Caki2 (cell line): Measurements from ENCODE around the gene KIF7. TPM values are rescaled to one million over a fixed set of nuclear protein-coding genes. Genes with fewer than 3 reads are reported as not detected.
"Not testable (repeated sequence)": the region's sequence is repeated elsewhere in the genome, so short reads cannot be mapped to it uniquely, and the experiment has no call there.

Experiments
- DNase-seq: peaks from one replicate; pipeline ENCODE4 v3.0.0-alpha.2; 2015; ENCODE audit warnings: low read depth
- in situ Hi-C: cut with HindIII; loops from 2 replicates; pipeline ENCODE4 v1.10.0; 2016; ENCODE audit warnings: low sequenced_read_pairs, low pct_unique_long_range_greater_than_20kb, mixed read lengths
- total RNA-seq: library from RNA; depleted of rRNA; stranded (reverse); fragments of >200 nt; shearing (Covaris generic); gene quantifications from 2 replicates; pipeline ENCODE4 v1.2.3, GENCODE V29; 2014; ENCODE audit warnings: low replicate concordance; rRNA removed

KIF7 gene, protein sequence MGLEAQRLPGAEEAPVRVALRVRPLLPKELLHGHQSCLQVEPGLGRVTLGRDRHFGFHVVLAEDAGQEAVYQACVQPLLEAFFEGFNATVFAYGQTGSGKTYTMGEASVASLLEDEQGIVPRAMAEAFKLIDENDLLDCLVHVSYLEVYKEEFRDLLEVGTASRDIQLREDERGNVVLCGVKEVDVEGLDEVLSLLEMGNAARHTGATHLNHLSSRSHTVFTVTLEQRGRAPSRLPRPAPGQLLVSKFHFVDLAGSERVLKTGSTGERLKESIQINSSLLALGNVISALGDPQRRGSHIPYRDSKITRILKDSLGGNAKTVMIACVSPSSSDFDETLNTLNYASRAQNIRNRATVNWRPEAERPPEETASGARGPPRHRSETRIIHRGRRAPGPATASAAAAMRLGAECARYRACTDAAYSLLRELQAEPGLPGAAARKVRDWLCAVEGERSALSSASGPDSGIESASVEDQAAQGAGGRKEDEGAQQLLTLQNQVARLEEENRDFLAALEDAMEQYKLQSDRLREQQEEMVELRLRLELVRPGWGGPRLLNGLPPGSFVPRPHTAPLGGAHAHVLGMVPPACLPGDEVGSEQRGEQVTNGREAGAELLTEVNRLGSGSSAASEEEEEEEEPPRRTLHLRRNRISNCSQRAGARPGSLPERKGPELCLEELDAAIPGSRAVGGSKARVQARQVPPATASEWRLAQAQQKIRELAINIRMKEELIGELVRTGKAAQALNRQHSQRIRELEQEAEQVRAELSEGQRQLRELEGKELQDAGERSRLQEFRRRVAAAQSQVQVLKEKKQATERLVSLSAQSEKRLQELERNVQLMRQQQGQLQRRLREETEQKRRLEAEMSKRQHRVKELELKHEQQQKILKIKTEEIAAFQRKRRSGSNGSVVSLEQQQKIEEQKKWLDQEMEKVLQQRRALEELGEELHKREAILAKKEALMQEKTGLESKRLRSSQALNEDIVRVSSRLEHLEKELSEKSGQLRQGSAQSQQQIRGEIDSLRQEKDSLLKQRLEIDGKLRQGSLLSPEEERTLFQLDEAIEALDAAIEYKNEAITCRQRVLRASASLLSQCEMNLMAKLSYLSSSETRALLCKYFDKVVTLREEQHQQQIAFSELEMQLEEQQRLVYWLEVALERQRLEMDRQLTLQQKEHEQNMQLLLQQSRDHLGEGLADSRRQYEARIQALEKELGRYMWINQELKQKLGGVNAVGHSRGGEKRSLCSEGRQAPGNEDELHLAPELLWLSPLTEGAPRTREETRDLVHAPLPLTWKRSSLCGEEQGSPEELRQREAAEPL (N-terminal part only)
- not detected in 2 replicates for total RNA-seq

DNA sequence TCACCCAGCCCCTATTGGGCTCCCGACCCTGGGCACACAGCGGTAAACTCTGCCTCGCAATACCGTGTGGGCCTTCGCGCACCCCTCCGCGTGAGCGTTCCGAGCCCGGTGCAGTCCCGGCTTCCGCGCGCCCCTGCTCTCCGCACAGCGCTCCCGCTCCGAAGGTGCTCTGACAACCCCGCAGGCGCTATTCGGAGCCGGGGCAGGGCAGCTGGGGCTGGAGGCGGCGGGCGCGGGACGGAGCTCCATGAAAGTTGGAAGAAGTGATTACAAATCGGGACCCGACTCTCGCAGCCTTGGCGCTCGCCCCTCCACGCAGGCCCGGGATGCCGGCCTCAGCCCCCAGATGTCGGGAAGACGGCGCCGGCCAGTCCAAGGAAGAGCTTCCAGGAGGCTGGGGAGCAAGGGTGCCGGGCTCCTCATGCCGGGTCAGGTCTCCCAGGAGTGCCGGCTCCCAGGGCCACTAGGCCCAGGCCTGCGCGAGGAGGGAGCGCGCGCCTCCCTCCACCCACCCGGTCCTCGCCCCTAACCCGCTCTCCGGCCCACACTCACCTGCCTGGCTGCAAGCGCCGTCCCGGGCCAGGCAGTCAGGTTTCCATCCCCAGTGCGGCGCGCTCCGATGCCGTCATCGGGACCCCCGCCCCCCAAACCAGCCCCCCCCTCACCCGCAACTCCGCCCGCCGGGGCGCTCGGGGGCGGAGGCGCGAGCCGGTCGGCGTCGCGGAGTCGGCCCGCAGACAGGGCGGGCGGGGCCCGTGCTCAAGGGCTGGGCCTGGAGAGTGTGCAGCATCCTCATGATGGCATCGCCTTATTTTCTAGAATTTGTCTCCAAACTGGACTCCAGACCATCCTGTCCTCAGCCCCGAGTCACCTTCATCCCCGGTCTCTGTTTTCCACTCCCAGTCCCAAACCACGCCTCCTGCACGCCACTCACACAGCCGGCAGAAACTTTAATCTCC, at the start of gene KIF7:
Gene KIF7, minus strand, starts transcription at position 621 of the 959 bp plus-strand sequence. CDS start 2,537 bp downstream, outside the sequence.
- in situ Hi-C loops, result no loop called here
- no peak for DNase-seq

DNA sequence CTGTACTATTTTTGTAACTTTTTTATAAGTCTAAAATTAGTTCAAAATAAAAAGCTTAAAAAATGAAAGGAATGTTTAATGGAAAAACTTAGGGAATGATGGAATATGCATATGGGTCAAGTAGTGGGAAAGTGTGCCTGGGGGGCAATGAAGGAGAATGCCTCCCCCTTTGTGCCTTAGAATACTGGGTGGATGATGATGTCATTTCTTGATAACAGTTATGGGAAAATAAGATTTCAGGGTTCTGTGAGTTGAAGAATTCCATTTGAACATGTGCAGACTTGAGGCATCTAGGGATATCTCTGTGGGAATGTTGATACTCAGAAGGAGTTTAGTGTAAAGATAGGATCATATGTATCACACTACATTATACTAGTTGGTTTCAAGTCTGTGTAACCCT, 49.1 kb upstream of the KIF7 start:
- in situ Hi-C loops, result no loop called here
- no peak for DNase-seq

DNA sequence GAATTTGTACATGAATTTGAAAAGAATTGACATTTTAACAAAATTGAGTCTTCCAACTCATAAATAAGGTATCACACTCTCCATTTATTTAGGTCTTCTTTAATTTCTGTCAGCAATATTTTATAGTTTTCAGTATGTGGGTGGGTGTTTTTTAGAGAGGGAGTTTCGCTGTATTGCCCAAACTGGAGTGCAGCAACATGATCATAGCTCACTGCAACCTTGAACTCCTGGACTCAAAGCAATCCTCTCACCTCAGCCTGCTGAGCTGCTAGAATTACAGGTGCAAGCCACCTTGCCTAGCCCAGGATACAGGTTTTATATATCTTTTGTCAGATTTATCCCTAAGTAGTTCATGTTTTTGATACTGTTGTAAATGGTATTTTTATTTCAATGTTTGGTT, 39.9 kb upstream of the KIF7 start:
- in situ Hi-C loops, result no loop called here
- no peak for DNase-seq

DNA sequence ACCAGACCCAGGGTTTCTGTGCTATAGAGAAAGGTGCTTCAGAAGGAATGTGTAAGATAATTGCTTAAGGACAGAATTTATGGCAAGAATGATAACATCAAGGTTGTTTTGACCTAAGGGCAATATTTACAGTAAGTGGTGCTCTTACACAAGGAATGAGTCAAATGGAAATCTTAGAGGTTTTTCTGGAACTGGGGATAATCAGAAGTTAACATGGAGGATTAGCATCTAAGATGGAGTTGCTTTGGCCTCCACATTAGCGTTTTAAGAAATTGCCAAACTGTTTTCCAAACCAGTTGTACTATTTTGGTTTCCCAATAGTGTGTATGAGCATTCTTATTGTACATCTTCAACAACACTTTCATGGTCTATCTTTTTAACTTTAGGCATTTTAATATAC, 38.4 kb upstream of the KIF7 start:
- no peak for DNase-seq
- in situ Hi-C loops, result no loop called here

DNA sequence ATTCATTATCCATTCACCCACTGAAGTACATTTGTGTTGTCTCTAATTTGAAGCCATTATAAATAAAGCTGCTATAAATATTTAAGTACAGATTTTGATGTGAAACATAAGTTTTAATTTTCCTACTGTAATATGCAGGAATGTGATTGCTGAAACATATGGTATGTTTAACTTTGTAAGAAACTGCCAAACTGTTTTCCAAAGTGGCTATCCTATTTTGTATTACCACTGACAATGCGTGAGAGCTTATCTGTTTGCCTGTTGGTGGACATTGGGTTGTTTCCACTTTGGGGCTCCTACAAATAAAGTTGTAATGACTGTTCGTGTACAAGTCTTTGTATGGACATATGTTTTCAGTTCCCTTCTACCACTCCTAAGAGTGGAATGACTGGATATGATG, 37.8 kb upstream of the KIF7 start:
- DNase-seq, result no peak
- in situ Hi-C loops, result no loop called here

DNA sequence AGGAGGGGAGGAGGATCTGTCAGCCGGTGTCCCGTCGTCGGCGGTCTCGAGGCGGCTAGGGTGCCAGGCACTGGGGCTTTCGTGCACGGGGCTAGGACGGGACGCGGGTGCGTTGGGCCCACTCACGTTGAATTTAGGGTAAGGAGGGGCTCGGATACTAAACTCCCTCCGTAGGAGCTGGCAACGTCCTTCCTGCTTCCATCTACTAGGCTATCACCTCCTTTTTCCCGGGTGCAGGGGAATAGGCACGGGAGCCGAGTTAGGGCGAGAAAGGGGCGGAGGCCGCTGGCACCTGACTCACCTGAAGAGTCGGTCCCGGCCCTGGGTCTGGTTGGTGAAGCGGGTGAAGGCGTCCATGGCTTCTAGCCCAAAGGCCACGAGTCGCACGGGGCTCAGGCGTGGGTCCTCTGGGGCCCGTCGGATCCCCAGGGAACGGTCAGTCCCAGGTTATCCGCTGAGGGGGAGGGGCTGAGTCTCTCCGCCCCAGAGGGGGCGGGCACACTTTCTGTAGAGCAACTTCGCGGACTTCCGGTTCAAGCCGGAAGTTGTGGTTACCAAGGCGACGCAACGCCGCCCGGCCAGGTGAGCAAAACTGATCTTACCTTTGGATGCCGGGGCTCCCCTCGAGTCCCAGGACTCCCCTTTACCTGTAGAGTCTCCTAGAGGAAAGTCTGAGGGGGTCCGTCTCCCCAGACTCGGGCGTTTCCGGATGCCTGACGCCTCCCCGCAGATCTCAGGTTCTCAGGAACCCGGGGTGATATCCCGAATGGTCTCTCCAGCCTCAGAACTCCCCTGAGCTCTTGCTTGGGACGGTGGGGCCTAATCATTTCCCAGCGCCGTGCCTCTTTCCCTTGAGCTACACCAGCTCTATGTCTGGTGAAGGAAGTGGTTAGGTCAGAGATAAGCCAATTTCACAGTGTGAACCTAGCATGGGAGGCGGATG, 35.3 kb upstream of the KIF7 start, which contains the start of the genes PEX11A and WDR93:
Gene PEX11A, minus strand, starts transcription at position 479 of the 943 bp plus-strand sequence. Its CDS starts 122 bp downstream, at position 357.
Gene WDR93, plus strand, starts transcription at position 536 of the 943 bp plus-strand sequence. CDS start 10,936 bp downstream, outside the sequence.
- in situ Hi-C loops, result no loop called here
- DNase-seq, result peak; percentile 81

DNA sequence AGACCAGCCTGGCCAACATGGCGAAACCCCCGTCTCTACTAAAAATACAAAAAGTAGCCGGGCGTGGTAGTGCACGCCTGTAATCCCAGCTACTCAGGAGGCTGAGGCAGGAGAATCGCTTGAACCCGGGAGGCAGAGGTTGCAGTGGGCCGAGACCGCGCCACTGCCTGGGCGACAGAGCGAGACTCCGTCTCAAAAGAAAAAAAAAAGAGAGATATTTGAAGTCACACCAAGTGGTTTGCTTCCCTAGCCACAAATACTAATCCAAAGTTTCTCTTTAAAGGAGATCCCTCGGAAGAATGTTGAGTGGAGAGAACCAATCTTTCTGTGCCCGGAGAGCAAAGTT, 34.6 kb upstream of the KIF7 start:
- in situ Hi-C loops, DNase-seq: not testable (repeated sequence)

DNA sequence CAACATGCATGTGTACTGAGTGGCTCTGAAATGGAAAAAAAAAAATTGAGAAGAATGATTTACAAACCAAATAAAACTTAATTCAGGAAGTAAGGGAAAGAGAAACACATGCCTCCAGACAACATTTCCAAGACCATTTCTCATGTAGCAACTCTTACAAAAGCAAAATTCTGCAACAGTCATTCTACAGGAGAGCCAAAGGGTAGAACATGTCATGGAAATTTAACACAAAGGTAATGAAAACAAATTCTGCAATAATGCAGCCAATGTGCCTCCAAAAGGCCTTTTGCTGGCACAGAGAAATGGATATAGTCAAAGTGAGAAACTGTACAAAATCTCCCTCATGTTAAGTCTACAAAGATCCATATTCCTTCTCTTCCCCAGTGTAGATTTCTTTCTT, 31.3 kb upstream of the KIF7 start:
- in situ Hi-C loops, result no loop called here
- no peak for DNase-seq

DNA sequence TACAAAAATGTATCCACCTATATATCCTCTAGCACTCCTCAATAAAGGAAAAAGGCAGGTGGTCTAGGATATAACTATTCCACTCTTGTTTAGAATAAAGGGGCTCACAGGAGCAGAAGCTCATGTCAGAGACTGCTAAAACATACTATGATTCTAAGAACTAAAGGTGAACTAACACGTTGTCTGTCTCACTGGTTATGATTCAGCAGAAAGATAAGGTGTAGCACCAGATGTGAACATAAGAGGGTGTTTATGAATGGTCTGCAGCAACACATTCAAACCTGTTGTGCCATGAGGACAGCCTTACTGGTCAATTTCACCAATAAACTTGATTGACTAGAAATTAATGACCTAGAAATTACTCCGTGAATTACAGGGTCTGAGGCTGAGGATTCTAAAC, 30.7 kb upstream of the KIF7 start:
- in situ Hi-C loops, result no loop called here
- no peak for DNase-seq

DNA sequence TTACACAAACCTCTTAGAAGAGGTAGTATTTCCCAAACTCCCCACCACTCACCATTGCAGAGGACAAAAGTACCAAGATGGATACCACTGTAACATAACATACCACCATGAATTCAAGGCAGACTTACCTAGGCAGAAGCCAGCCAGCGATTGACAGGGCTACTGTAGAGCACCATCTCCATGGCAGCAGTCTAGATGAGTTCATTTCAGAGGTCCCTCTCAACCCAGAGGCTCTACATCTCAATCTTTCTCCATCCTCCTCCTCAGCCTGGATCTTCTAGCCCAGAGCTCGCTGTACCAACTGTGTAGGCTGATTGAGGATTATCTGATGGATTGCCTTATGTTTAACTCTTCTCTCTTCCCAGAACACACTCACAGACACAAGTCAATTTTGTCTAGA, 25.9 kb upstream of the KIF7 start:
- DNase-seq, result no peak
- in situ Hi-C loops, result no loop called here

DNA sequence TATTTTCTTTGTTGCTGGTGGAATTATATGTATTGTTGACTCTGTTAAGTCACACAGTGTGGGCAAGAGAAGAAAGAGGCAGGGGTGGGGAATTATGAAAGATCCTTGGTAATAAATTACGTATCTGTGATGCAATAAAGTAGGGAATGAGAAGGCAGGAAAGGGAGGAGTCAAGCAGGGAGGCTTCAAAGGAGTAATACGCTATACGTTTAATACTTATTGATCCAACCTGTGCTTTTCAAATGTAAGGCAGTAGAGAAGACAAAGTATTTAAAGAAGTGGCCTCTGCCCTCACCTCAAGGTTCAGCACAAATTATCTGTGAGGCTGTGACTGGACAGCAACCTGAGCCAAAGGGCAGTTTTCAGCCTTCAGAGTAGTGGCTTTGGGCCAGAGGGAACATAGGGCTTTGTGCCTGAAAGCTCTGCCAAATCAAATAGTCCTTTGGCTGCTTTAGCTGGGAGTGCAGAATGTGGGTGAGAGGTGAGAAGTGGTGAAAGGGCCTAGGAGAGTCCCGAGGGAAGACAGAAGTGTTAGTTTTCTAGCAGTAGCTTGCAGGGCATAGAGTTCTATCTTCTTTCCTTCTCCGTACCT, 25.1 kb upstream of the KIF7 start:
- peak; percentile 27 for DNase-seq
- in situ Hi-C loops, result no loop called here

DNA sequence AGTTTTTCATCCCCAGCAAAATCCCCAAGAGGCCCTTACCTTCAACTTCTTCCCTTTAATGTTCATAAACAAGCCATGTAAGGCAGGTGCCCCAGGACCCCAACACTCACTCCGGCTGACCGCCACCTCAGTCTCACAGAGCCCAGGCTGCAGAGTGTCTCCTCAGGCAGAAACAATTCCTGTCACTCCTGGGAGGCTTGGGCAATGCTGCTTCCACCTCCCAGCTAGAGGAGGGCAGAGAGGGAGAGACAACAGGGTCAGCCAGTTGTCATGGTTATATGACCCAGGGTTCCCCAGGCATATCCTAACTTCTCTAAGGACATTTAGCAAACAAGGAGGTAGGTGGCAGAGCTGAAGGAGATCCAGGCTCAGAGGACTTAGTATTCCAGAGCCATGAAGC, 23.9 kb upstream of the KIF7 start, which contains the start of gene PLIN1:
Gene PLIN1, minus strand, starts transcription at position 156 of the 400 bp plus-strand sequence. CDS start 1,878 bp downstream, outside the sequence.
- no peak for DNase-seq
- in situ Hi-C loops, result no loop called here

DNA sequence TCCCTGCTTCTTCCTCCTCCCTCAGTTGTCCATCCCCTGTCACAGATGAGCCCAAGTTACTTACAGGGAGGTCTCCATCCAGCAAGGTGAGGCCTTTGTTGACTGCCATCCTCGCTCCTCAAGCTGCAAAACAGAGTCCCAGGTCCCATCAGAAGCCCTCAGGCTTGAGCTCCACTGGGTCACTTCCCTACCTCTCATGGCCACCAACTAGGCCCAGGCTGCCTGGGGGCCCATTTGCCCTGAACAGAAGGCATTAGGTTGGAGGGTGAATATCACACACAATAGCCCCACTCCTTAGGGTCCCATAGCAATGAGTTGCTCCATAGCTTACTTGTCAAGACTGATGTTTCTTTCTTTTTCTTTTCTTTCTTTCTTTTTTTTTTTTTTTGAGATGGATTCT, 22.1 kb upstream of the KIF7 start:
- DNase-seq, result no peak
- in situ Hi-C loops, result no loop called here

DNA sequence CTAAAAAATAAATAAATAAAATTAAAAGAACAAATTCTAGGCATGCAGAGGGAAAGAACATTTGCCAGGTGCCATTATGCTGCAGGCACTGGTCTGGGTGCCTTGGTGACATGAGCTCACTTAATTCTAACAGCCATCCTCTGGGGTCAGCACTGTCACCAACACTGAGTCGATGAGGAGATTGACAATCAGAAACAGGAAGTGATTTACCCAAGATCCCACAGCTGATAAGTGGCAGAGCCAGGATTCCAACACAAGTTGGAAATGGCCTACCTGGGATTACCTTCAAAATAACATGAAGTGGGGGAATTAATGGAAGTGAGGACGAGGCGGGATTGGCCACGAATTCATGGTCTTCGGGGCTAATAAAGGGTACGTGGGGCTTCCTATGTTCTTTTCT, 20.3 kb upstream of the KIF7 start:
- DNase-seq, result no peak
- in situ Hi-C loops, result no loop called here

DNA sequence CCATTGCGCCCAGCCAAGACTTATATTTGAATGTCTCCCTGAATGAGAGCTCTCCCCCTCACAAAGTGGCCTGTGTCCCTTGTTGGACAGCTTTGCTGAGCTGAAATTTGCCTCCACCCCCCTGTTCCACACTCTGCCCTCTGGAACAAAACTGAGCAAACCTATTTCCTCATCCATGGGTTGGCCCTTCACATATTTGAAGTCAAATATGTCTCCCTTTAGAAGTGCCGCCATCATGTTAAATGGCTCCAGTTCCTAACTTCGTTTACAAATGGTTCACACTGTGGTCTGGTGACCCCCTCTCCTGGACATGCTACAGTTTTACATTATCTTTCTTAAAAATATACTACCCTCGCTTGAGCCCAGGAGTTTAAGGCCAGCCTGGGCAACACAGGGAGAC, 19.3 kb upstream of the KIF7 start:
- DNase-seq, result no peak
- in situ Hi-C loops, result no loop called here

DNA sequence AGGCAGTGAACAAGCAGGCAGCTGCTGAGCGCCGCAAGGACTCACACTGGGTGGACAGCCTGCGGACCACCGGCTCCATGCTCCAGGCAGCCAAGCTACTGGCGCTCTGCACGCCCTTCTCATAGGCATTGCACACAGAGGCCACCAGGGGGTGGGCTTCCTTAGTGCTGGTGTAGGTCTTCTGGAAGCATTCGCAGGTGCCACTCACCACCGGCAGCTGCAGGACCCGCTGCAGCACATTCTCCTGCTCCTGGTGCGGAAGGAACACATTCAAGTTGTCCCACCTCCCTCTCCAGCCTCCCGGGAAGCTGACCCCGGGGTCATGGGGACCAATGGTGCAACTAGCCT, 17.9 kb upstream of the KIF7 start:
- DNase-seq, result no peak
- in situ Hi-C loops, result no loop called here
